Measurements from ENCODE around the gene CHAT.

DNA sequence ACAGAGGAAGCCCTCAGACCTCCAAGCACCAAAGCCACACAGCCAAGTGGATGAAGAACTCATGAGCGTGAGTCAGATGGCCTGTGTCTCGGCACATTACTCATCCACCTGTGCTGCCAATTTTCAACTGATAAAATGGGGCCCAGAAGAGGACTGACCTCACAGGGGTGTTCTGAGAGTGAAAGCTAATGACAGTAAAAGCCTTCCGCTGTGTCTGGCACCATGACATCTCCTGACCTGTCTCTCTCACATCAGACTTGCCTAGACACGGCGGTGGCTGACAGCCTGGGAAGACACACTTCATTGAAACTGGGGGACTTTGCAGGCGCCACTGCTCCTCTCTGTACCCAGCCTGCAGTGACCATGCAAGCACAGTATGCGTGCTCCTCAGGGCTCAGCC lies 12.0 kb upstream of the CHAT start:
- TF ChIP-seq, protein P1, sequence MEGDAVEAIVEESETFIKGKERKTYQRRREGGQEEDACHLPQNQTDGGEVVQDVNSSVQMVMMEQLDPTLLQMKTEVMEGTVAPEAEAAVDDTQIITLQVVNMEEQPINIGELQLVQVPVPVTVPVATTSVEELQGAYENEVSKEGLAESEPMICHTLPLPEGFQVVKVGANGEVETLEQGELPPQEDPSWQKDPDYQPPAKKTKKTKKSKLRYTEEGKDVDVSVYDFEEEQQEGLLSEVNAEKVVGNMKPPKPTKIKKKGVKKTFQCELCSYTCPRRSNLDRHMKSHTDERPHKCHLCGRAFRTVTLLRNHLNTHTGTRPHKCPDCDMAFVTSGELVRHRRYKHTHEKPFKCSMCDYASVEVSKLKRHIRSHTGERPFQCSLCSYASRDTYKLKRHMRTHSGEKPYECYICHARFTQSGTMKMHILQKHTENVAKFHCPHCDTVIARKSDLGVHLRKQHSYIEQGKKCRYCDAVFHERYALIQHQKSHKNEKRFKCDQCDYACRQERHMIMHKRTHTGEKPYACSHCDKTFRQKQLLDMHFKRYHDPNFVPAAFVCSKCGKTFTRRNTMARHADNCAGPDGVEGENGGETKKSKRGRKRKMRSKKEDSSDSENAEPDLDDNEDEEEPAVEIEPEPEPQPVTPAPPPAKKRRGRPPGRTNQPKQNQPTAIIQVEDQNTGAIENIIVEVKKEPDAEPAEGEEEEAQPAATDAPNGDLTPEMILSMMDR (IDR thresholded peaks at IDR 0.05), result no peak
- no peak for TF ChIP-seq POLR2A (IDR thresholded peaks at IDR 0.05)
